Thyroid gland (tissue), 4 donors: ENCODE data around the gene GALK2. TPM values are rescaled to one million over a fixed set of nuclear protein-coding genes. Genes with fewer than 3 reads are reported as not detected.

ENCODE experiments used
- DNase-seq, 2 donors: peaks; one replicate each; pipeline ENCODE4 v3.0.0-alpha.2; 2019
- H3K27ac ChIP-seq, 3 donors: fragments of 200-600 bp; sonication (generic); 1 replicate in 2 of 3; 2 replicates in 1 of 3; pipeline ENCODE4 v1.5.1; 2016 to 2019; ENCODE audit warnings: mild to moderate bottlenecking in 1 of 3, moderate library complexity in 1 of 3
- H3K27me3 ChIP-seq: fragments of 200-600 bp; sonication (generic); one replicate; pipeline ENCODE4 v1.5.1; 2019
- H3K36me3 ChIP-seq, 2 donors: fragments of 200-600 bp; sonication (generic); one replicate each; pipeline ENCODE4 v1.5.1; 2016 to 2019
- H3K4me1 ChIP-seq, 2 donors: fragments of 200-600 bp; sonication (generic); one replicate each; pipeline ENCODE4 v1.5.1; 2017 to 2019
- H3K4me3 ChIP-seq, 3 donors: fragments of 200-600 bp; sonication (generic); replicated peaks in 1 of 3; 1 replicate in 2 of 3; 2 replicates in 1 of 3; pipeline ENCODE4 v1.5.1; 2016; ENCODE audit warnings: mild to moderate bottlenecking in 1 of 3
- H3K9me3 ChIP-seq: fragments of 200-600 bp; sonication (generic); one replicate; pipeline ENCODE4 v1.5.1; 2017
- POLR2A ChIP-seq, 2 donors: fragments of 450-650 bp; IDR thresholded peaks; one replicate each; pipeline ENCODE4 v1.6.1; 2017; ENCODE audit warnings: antibody characterized with exemption in 2 of 2, mild to moderate bottlenecking in 2 of 2, moderate library complexity in 1 of 2
- WGBS, 2 donors: methylation state at CpG; one replicate each; pipeline ENCODE4 v1.1.5; 2017; 5-methylcytosine and 5-hydroxymethylcytosine counted together
- intact Hi-C: fragments of 100-400 bp; cut with DNase I; formaldehyde crosslinking; loops from one replicate; pipeline ENCODE4 v1.15.1; 2023
- total RNA-seq, 4 donors: library from RNA; depleted of rRNA; stranded (reverse); fragments of >200 nt; gene quantifications; one replicate each; pipeline ENCODE4 v1.2.3, GENCODE V29; 2016
- TF ChIP-seq, protein P1 (sequence below), 6 experiments: fragments of 200-600 bp in 3 of 6; fragments of 450-650 bp in 3 of 6; sonication (generic) in 3 of 6; IDR thresholded peaks; one replicate each; pipeline ENCODE4 v1.5.1; 2016 to 2019; ENCODE audit warnings: antibody characterized with exemption in 6 of 6, mild to moderate bottlenecking in 2 of 6, inconsistent platforms in 1 of 6, moderate library complexity in 1 of 6

GALK2 gene
- total RNA-seq, 4 donors from 2014 or later = 50.4 to 85.5 (median 67.8) TPM

DNA sequence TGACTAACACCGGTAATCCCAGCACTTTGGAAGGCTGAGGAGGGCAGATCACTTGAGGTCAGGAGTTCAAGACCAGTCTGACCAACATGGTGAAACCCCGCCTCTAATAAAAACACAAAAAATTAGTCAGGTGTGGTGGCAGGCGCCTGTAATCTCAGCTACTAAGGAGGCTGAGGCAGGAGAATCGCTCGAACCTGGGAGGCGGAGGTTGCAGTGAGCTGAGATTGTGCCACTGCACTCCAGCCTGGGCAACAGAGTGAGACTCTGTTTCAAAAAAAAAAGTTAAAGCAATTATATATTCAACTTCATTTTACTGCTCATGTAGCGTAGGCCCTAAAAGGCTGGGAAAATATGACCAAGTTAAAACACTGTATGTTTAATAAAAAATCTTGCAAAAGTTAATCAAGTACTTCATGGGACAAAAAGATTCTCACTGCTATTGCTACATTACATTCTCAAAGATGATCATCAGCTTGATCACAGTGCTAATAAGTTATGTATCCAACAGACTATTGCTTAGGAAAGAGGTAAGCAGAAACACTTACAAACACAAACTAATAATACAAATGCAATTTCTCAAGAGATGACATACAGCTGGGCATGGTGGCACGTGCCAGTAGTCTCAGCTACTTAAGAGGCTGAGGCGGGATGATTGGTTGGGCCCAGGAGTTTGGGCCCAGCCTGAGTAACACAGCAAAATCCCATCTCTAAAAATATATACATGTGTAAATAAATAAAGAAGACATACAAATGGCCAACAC, 17.3 kb upstream of the GALK2 start:
- Histone ChIP-seq H3K27me3 (no peaks in the 10 kb centered on the region), H3K27ac (no peak overlapping the region), H3K36me3 (no peaks in the 10 kb centered on the region), H3K4me1 (peaks cover 14 to 16% of the 10 kb centered on the region in 2 donors), H3K9me3 (no peaks in the 10 kb centered on the region), H3K4me3 (no peak overlapping the region)
- intact Hi-C loops = loop anchor here (10.0 kb wide), 1 partner anchor 98 kb away; no protein-coding TSS in a partner anchor
- DNase-seq = no peak
- 92 to 94% methylated on average over 9 of the region's 9 CpGs for WGBS, 2 donors
- no peak for TF ChIP-seq POLR2A (IDR thresholded peaks at IDR 0.05)
- TF ChIP-seq, protein P1, sequence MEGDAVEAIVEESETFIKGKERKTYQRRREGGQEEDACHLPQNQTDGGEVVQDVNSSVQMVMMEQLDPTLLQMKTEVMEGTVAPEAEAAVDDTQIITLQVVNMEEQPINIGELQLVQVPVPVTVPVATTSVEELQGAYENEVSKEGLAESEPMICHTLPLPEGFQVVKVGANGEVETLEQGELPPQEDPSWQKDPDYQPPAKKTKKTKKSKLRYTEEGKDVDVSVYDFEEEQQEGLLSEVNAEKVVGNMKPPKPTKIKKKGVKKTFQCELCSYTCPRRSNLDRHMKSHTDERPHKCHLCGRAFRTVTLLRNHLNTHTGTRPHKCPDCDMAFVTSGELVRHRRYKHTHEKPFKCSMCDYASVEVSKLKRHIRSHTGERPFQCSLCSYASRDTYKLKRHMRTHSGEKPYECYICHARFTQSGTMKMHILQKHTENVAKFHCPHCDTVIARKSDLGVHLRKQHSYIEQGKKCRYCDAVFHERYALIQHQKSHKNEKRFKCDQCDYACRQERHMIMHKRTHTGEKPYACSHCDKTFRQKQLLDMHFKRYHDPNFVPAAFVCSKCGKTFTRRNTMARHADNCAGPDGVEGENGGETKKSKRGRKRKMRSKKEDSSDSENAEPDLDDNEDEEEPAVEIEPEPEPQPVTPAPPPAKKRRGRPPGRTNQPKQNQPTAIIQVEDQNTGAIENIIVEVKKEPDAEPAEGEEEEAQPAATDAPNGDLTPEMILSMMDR (IDR thresholded peaks at IDR 0.05) = no peak

DNA sequence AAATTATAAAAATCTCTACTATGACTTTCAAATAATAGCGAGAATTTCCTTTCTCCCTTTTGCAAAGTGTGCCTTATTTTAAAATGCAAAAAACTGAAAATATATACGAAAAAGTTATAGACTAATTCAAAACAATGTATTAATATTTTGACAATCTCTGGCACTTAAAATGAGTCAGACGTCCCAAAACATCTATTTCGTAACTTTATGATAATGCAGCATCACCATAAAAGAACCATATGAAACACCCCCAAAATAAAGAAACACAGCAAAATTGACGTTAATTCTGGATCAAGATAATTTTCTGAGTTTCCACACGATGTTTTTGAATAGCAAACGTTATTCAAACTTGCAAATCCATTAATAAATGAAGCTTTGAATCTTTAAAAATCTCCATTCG, 15.7 kb upstream of the GALK2 start:
- Histone ChIP-seq H3K4me3 (peak overlapping the region in 2 of 3 donors; percentile 24 to 84), H3K27me3 (no peaks in the 10 kb centered on the region), H3K4me1 (peaks cover 14 to 16% of the 10 kb centered on the region in 2 donors), H3K36me3 (no peaks in the 10 kb centered on the region), H3K27ac (no peak overlapping the region), H3K9me3 (no peaks in the 10 kb centered on the region)
- TF ChIP-seq, protein P1 (IDR thresholded peaks at IDR 0.05) = no peak
- no peak for TF ChIP-seq POLR2A (IDR thresholded peaks at IDR 0.05)
- WGBS, 2 donors = 25 to 26% methylated on average over 8 of the region's 8 CpGs
- DNase-seq = no peak
- intact Hi-C loops = loop anchor here (10.0 kb wide), 1 partner anchor 100 kb away; no protein-coding TSS in a partner anchor

DNA sequence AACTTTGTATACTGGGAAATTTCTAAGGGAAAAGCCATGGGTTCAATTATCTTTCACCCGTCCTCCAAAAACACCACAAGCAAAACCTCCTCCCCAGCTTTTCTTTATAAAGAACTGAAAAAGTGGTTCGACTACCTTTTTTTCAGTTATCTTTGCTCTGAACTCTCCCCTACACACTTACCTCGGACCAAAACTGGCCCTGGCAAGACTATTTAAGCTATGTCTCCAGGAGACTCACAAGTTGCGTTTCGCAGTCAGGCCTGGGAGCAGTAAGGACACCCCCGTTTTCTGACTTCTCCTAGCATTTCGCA, 15.3 kb upstream of the GALK2 start:
- Histone ChIP-seq H3K36me3 (no peaks in the 10 kb centered on the region), H3K4me1 (peaks cover 14 to 16% of the 10 kb centered on the region in 2 donors), H3K4me3 (peak overlapping the region; percentile 24 to 84 (median 54)), H3K9me3 (no peaks in the 10 kb centered on the region), H3K27ac (peak overlapping the region; percentile 4 to 90 (median 80)), H3K27me3 (no peaks in the 10 kb centered on the region)
- WGBS, 2 donors = 1 to 2% methylated on average over 7 of the region's 7 CpGs
- DNase-seq = no peak
- intact Hi-C loops = loop anchor here (10.0 kb wide), 1 partner anchor 100 kb away; no protein-coding TSS in a partner anchor
- no peak for TF ChIP-seq POLR2A (IDR thresholded peaks at IDR 0.05)
- TF ChIP-seq, protein P1 (IDR thresholded peaks at IDR 0.05) = no peak

DNA sequence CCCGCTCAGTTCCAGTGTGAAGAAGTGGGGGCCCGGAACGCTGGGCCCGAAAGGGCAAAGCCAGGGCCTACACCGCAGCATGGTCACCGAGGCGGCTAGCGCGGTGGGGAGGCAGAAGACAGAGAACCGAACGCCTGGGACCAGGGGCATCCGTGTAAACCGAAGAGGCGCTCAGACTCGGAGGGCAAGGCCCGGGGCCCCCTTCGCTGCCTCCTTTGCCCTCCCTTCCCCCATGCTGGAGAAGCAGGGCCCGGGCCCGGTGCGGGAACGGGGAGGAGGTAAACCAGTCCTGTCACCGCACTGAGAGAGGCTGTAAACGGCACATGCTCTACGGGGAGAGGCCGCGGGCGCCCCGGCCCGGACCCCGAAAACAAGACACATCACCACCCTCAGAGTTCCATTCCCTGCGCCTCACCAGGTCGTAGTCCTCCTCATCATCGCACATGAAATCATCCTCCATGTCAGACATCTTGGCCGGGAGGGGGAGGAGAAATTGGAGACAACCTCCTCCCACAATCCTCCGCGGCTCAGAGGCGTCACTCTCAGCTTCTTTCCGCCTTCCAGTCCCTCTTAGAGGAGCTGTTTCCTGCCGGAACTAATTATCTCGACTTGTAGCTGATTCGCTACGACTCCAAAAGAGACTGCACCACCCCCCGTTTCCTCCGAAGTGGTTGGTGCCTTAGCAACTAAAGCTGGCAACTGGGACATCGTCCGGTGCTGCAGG, 14.8 kb upstream of the GALK2 start, which contains the start of gene COPS2:
Gene COPS2, minus strand, starts transcription at position 490 of the 724 bp plus-strand sequence. Its CDS starts 21 bp downstream, at position 469.
- H3K27ac ChIP-seq = peak within 1 kb of the TSS; percentile 4 to 90 (median 80)
- intact Hi-C loops = loop anchor here (10.0 kb wide), 1 partner anchor 100 kb away; no protein-coding TSS in a partner anchor
- TF ChIP-seq, protein P1 (IDR thresholded peaks at IDR 0.05) = peak in 1 of 6 experiments; percentile 27
- peak in 1 of 2 donors; percentile 75 for TF ChIP-seq POLR2A (IDR thresholded peaks at IDR 0.05)
- no peaks in the 10 kb centered on the region for H3K9me3 ChIP-seq
- DNase-seq = peak; percentile 94
- H3K4me3 ChIP-seq = peak within 1 kb of the TSS; percentile 41 to 84 (median 78)
- H3K27me3 ChIP-seq = no peaks in the 10 kb centered on the region
- no peaks in the 10 kb centered on the region for H3K36me3 ChIP-seq
- peaks cover 14 to 16% of the 10 kb centered on the region in 2 donors for H3K4me1 ChIP-seq
- WGBS, 2 donors = 1% methylated on average over 26 to 44 of the region's 46 CpGs
